Activated CD4-positive, alpha-beta T cell treated with anti-CD3 and anti-CD28 coated beads, Interleukin-2, amount 50 U/mL, for 16 hours (primary cell): ENCODE measurements around the gene LSR.
"Not testable (repeated sequence)": the region's sequence is repeated elsewhere in the genome, so short reads cannot be mapped to it uniquely, and the experiment has no call there.

Experiments used
- DNase-seq: peaks from one replicate; pipeline ENCODE4 v3.0.0-alpha.2; 2020

LSR gene

DNA sequence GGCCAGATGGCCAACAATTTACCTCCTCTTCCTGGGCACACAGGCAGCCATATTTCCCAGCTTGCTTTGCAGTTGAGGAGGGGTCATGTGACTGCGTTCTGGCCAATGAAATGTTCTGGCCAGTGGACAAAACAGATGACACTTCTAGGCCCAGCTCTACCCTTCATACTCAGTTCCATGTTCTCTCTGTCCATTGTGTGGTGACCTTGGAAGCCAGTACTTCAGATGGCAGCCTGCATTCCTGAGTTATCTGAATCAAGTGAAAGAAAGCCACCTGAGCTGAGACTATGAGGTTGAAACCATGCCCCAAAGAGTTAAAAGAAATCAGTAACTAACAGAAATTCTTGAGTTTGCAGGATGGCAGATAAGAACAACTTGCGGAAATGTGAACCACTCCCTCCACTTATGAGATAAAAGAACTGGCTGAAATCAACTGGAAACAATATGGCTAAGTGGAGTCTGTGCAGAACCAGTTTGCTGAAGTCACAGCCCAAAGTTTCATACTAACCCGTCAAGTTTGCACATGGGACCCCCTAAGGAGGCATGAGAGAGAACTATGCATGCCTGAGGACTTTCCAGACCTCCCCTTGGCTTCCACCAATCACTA is 28.4 kb upstream of the LSR start:
- DNase-seq: no peak

DNA sequence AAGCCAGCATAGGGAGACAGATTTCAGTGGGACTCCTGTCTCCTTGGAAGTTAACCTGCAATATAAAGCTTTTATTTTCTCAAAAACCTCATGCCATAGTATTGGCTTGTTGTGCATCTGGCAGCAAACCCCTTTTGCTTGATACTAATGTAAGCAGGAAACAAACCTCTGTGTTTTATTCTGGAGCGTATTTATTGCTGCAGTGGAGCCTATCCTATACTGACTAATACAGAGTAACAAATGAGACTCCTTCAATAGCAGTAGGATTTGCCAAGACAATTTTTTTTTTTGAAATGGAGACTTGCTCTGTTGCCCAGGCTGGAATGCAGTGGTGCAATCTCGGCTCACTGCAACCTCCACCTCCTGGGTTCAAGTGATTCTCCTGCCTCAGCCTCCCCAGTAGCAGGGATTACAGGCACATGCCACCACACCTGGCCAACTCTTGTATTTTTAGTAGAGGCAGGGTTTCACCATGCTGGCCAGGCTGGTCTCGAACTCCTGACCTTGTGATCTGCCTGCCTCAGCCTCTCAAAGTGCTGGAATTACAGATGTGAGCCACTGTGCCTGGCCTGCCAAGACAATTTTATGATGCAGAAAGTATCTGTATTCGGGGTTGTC is 27.7 kb upstream of the LSR start:
- not testable (repeated sequence) for DNase-seq

DNA sequence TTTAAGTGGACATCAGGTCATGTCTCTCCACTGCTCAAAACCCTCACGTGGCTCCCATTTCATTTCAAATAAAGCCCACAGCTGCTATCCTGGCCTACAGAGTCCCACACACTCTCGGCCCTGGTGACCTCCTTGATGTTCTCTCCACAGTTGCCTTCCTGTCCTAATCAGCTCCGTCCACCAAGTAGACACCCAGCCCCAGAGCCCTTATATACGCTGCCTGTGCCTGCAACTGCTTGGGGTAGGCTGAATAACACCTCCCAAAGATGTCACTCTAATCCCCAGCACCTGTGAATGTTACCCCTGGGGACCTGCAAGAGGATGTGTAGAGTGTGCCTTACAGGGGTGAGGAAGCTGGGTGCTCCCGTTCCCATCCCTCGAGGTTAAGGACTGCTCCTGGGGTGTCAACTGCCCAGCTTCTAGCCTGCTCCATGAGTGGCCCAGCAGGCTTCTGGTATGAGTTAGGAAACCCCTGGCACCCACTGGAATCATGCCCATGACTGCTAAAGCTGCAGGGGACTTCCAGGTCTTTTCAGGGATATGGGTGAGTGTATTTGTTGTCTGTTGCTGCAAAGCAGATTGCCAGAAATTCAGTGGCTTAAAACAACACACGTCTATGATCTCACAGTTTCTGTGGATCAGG is 26.3 kb upstream of the LSR start:
- DNase-seq: no peak

DNA sequence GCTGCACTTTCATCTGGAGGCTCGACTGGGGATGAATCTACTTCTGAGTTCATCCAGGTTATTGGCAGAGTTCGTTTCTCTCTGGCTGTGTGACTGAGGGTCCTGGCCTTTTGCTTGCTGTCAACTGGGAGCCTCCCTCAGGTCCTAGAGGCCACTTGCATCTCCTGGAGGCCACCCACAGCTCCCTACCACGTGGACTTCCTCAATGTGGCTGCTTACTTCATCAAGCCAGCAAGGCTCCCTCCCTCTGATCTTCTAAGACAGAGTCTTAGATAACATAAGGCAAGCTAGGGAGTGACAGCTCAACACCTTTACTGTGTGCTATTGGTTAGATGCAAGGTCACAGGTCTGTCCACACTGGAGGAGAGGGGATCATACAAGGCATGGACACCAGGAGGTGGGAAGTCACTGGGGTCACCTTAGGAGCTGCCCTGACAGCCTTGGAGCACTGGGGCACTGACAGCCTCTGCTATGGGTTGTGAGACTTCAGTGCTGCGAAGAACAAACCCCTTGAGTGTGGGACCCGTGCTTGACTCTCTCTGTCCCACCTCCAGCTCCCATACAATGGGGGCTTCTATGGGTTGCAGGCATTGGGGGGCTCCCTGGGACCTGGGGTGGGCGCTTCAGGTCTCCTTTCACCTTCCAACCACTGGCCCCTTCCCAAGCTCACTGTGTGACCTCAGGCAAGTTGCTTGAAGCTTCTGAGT is 25.6 kb upstream of the LSR start:
- no peak for DNase-seq

DNA sequence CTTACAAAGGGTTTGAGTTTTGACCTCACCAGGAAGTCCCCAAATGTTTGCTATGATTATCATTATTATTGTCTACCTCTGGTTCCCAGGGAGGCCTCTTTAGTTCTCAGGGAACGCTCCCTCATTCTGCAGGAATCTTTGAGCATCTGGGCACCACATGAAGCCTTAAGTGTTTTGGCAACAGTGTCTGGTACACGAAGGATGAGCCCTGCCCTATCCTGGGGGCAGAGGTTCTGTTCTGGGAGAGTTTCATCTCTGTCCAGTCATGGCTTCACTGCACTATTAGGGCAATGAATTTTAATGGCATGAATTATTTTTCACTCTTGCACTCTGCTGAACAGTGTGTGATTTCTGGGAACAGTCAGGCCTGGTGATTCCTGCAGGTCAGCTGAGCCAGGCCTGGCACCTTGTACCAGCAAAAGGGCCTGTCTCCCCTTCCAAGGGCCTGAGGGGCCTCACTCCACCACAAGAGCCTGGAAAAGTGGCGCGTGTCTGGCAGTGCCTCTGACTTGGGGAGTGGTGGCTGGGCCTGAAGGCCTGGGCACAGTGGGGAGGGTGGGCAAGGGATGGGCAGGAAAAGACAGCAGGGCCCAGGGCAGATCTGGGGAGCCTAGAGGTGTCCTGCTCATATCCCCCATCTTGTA is 24.8 kb upstream of the LSR start:
- DNase-seq: no peak

DNA sequence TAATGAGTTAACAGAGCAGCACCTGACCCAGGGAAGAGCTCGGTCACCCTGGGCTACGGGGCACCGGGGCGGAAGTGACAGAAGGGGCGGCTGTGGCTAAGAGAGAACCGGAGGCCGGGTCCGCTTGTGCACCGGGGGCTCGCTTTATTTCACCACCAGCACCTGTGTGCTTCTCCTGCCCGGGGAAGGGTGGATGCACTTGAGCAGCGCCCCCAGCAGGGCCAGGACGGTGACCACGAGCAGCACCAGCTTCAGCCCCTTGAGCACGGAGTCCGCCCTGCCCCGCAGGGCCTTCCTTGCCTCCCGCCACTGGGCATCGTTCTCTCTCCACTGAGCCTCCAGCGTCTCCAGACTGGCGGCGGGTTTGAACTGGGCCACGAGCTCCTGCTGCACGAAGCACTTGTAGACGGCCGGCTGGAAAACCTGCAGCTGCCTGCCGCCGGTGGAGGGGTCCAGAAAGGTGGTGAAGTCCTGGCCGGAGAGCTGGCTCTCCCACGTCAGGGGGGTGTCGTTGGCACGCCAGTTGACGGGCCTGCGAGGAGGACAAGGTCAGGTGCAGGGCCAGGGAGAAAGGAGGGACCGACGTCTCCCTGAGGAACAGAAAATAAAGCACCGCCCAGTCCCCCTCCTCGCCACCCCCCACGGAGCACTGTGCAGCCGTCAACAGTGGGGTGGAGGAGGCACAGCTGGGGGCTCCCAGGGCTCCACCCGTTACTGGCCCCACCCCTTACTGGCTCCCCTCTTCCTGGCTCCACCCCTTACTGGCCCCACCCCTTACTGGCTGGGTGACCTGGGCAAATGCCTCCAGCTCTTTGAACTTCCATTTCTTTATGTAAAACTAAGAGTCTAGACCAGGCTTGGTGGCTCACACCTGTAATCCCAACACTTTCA is 23.9 kb upstream of the LSR start:
- DNase-seq: no peak

DNA sequence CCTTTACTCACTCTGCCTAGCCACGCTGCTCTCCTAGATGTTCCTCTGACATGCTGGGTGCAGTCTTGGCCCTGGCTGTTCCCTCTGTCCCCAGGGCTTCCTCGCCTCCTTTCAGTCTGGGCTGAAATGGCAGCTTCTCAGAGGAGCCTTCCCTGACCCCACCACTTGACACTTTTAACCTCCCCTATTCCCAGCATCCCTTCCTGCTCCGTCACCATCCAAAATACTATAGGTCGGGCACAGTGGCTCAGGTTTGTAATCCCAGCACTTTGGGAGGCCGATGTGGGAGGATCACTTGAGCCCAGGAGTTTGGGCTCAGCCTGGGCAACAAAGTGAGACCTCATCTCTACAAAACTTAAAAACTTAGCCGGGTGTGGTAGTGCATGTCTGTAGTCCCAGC is 22.9 kb upstream of the LSR start:
- no peak for DNase-seq

DNA sequence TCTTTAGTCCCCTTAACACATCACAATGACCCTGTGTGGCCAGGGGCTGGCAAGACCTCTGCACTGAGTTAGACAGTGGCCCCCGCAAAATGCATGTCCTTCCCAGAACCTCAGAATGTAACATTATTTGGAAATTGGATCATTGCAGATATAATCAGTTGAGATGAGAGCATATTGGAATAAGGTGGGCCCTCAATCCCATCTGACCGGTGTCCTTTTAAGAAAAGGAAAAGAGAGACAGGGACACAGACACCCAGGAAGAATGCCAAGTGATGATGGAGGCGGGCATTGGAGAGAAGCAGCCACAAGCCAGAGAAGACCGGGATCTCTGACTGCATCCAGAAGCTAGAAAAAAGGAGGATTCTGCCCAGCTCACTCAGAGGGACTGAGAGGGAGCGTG is 22.1 kb upstream of the LSR start:
- DNase-seq: no peak

DNA sequence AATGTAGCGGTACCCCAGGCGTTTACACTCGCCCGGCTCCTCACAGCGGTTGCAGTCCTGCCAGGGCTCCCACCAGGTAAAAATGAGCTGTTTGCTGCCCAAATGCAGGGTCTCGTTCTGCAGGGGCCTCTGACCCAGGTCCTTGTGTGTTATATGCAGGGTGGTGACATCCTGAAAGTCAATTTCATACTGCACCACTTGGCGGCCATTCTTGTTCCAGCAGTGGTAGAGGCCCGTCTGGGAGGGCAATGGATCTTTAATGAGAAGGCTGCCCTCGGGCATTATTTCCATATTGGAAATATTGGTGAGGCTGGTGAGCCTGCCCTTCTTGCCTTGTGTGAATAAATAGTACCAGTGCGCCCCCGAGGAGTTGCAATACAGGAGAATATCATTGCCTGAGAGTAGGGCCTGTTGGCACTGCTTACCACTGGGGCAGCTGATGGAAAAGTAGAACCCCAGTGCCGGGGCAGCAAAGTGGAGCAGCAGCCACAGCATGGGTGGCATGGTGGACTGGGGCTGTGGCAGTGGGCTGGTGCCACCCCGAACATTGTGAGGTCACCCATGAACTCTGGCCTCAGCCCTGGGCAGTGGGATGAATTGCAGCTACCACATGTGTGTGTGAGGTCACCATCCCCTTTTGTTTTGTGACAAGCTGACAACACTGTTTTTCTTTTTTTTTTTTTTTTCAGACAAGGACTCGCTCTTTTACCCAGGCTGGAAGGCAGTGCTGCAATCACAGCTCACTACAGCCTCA is 20.4 kb upstream of the LSR start, which contains the start of gene FAM187B:
Gene FAM187B, minus strand, starts transcription at position 563 of the 754 bp plus-strand sequence. Its CDS starts 59 bp downstream, at position 504.
- no peak for DNase-seq

DNA sequence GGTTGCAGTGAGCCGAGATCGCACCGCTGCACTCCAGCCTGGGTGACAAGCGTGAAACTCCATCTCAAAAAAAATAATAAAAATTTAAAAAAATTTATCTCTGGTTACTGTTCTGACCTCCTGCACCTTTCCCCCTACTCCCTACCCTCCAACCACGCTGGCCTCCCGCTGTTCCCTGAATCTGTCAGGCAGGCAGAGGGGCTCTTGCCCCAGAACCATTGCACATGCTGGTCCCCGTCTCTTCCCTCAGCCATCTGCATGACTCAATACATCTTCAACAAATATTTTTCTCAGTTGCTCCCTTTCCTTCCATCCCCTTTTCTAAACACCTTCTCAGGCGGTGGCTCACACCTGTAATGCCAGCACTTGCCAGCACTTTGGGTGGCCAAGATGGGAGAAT is 19.2 kb upstream of the LSR start:
- no peak for DNase-seq

DNA sequence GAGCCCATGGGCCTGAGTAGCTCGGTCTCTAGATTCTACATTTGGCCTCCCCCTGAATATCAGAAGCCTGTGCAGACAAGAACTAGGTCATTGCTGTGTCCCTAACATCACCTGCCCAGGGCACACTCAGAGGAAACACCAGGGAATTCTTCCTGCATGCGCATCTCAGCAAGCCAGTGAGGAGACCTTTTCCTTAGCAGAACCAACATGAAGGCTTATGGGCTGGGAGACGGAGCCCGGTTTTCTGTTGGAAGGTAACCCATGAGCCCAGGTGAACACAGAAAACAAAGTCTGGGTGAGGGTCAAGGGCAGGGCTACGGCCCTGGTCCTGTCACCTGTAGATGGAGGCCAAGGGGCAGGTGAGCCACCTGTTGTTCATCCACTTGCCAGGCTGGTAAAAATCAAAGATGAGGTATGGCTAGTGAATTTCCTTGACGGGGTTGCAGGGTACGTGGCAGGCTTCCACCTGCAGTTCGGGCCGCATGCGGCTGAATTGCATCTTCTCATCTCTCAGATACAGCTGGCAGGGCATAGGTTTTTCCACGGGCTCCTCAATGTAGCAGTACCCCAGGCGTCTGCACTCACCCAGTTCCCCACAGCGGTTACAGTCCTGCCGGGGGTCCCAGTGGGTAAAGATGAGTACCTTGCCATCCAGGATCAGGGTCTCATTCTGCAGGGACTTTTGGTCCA is 16.7 kb upstream of the LSR start:
- no peak for DNase-seq

DNA sequence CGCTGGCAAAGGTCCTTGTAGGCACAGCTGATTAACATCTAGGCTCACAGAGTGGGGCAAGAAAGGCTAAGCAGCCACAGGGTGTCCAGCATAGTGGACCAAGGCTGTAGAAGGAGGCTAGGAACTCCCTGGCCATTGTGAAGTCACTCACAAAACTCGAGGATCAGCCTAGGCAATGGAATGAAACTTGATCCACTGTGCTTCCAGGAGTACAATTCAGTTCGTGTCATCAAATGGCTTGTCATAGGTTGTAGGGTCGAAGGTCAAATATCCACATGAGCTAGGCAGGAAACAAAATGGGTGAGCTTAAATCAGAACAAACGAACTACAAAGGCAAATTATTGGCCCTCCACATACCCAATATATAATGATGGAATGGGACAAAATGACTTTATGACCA is 15.9 kb upstream of the LSR start:
- DNase-seq: no peak

DNA sequence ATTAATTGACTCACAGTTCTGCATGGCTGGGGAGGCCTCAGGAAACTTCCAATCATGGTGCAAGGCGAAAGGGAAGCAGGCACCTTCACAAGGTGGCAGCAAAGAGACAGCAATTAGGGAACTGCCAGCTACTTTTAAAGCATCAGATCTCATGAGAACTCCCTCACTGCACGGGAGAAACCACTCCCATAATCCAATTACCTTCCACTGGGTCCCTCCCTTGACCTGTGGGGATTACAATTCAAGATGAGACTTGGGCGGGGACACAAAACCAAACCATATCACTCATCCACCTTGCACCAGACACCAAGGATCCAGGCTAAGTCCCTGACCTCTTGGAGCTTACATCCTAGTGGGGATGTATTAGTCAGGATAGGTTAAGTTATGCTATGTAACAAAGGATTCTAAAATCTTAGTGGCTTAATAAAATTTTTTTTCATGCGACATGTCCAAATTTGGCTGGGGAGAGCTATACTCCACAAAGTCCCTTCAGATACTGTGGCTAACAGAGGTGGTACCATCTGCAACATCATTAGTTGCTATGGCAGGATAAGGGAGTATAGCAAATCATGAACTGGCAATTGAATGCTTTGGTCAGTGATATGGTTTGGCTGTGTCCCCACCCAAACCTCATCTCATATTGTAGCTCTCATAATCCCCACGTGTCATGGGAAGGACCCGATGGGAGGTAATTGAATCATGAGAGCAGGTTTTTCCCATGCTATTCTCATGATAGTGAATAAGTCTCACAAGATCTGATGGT is 12.0 kb upstream of the LSR start:
- DNase-seq: no peak

DNA sequence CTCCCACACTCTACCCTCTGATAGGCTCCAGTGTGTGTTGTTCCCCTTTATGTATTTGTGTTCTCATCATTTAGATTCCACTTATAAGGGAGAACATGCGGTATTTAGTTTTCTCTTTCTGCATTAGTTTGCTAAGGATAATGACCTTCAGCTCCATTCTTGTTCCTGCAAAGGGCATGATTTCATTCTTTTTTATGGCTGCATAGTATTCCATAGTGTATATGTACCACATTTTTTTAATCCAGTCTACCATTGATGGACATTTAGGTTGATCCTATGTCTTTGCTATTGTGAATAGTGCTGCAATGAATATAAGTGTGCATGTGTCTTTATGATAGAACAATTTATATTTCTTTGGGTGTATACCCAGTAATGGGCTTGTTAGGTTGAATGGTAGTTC is 9.2 kb upstream of the LSR start:
- not testable (repeated sequence) for DNase-seq

DNA sequence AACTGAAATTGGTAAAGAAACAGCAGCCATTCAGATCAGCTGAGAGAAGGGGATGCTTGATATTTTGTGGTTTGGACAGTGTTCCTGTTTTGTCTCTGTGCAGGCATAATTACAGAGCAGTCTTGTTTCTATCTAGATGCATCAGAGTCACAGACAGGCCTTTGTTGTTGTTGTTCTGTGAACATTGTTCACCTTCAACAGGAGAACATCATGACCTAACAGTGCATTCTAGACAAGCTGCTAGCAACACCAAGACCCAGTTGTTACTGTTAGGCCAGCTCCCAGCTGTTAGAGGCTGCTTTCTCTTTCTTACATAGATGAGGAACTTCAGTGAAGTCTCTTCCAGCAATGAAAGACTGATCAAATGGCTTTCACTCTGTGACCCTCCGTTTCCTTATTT is 8.5 kb upstream of the LSR start:
- DNase-seq: no peak

DNA sequence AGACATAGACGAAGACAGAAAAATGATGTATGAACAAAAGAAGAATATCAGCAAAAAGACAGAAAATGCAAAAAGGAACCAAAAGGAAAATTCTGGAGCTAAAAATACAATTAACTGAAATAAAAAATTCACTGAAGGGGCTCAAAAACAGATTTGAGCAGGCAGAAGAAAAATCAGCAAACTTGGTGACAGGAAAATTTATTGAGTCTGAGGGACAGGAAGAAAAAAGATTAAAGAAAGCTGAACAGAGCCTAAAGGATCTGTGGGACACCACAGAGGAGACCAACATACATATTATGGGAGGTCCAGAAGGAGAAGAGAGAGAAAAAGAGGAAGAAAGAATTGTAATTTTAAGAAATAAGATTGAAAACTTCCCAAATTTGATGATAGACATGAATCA is 7.4 kb upstream of the LSR start:
- no peak for DNase-seq

DNA sequence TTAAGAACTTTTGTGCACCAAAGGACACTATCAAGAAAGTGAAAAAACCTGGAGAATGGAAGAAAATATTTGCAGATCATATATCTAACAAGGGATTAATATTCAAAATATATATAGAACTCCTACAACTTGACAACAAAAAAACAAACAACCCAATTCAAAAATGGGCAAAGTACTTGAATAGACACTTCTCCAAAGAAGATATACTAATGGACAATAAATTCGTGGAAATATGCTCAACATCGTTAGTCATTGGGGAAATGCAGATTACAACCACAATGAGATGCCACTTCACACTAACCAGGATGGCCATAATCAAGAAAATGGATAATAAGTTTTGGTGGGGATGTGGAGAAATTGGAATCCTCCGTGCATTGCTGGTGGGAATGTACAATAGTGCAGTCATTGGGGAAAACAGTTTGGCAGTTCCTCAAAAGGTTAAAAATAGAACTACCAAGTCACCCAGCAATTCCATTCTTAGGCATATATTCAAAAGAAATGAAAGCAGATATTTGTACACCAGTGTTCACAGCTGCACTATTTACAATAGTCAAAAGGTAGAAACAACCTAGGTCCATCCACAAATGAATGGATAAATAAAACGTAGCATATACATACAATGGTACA is 2.2 kb upstream of the LSR start:
- DNase-seq: no peak

DNA sequence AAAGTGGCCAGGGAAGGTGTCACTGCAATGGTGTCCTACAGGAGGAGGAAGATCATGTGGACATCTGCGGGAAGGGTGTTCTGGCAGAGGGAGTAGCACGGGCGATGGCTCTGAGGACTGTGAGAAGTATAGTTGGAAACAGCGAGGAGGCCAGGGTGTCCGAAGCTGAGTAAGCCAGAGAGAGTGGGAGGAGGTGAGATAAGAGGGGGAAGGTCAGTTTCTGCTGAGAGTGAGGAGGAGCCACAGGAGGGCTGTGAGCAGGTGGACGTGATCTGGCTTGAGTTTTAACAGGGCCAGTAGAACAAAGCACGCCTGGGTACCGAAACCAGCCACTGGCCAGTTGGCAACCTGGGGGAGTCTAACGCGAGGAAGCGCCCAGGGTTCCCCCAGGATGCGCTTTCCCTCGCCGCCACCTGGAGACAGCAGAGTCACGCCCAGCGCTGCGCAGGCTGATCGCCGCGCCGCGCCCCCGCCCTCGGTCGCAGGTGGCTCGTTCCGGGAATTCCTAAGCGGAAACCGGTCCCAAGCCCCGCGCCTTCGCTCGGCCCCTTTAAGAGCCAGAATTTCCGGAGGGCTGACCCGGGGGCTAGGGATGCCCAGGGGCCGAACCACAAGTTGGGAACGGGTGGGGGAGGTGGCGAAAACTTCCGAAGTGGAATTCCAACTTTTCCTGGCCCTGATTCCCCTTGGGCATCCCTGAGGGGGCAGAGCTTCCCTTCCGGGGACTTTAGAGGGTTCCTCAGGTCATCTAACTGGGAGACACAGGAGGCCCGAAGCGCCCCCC is 1.1 kb upstream of the LSR start:
- no peak for DNase-seq
